Measurements from ENCODE around the gene MLANA.

- TF ChIP-seq CTCF (IDR thresholded peaks at IDR 0.05), result no peak
- TF ChIP-seq ZSCAN18 (CRISPR knock-in tag; IDR thresholded peaks at IDR 0.05), result no peak
- TF ChIP-seq ATF6 (CRISPR knock-in tag; IDR thresholded peaks at IDR 0.05), result no peak
- TF ChIP-seq HMGXB4 (CRISPR knock-in tag; IDR thresholded peaks at IDR 0.05), result no peak
- no peak for TF ChIP-seq KAT7 (CRISPR knock-in tag; IDR thresholded peaks at IDR 0.05; ENCODE audit: borderline replicate concordance)
- no peak for TF ChIP-seq MAX (CRISPR knock-in tag; IDR thresholded peaks at IDR 0.05)
- no peak for TF ChIP-seq TP53 (CRISPR knock-in tag; IDR thresholded peaks at IDR 0.05)
- no peak for TF ChIP-seq FOXP1 (CRISPR knock-in tag; IDR thresholded peaks at IDR 0.05; ENCODE audit: borderline replicate concordance)
- TF ChIP-seq JUN (CRISPR knock-in tag; IDR thresholded peaks at IDR 0.05), result no peak
- TF ChIP-seq TEAD1 (CRISPR knock-in tag; IDR thresholded peaks at IDR 0.05), result no peak
- TF ChIP-seq SOX15 (CRISPR knock-in tag; IDR thresholded peaks at IDR 0.05), result no peak
- TF ChIP-seq CDX4 (CRISPR knock-in tag; IDR thresholded peaks at IDR 0.05; ENCODE audit: borderline replicate concordance), result no peak
- TF ChIP-seq ZNF232 (CRISPR knock-in tag; IDR thresholded peaks at IDR 0.05), result no peak
Observed at GRCh38 chr9:5873439-5873838, 17.2 kb upstream of the MLANA start.
